NB4 (cell line): Measurements from ENCODE around the gene PHETA1.

ENCODE experiments used
- DNase-seq: peaks from one replicate; pipeline ENCODE4 v3.0.0; 2010; ENCODE audit warnings: low read depth
- H3K4me3 ChIP-seq: one replicate; pipeline ENCODE4 v1.5.1; 2011; ENCODE audit warnings: mild to moderate bottlenecking, low read depth, low read length, moderate library complexity
- CTCF ChIP-seq: IDR thresholded peaks from one replicate; pipeline ENCODE4 v1.5.1; 2012; ENCODE audit warnings: low read depth, low read length
- MAX ChIP-seq: IDR thresholded peaks from 2 replicates; pipeline ENCODE4 v1.6.1; 2011; ENCODE audit warnings: low read depth, low read length
- MYC ChIP-seq: IDR thresholded peaks from 2 replicates; pipeline ENCODE4 v1.6.1; 2011; ENCODE audit warnings: low read depth, low read length
- POLR2A ChIP-seq: IDR thresholded peaks from 2 replicates; pipeline ENCODE4 v1.6.1; 2011; ENCODE audit warnings: mild to moderate bottlenecking; ENCODE audit not compliant: insufficient read length; ENCODE audit errors: extremely low read depth

The PHETA1 gene

GRCh38 chr12:111368788-111369495 lies at the start of gene PHETA1:
PHETA1 (minus strand) TSS chr12:111369095; CDS start chr12:111363427, 5,668 bp downstream.
- TF ChIP-seq POLR2A (peak; percentile 57), CTCF (no peak), MYC (0 out of 2 replicates have a peak, but pooled peaks have one; percentile 29), MAX (peak; percentile 65)
- DNase-seq: peak; percentile 92

GRCh38 chr12:111418594-111418880 lies 49.6 kb upstream of the PHETA1 start:
- no peak overlapping the region for H3K4me3 ChIP-seq
- no peak for TF ChIP-seq MAX
- no peak for DNase-seq

More at GRCh38 chr12:111368788-111369495, at the start of gene PHETA1:
- H3K4me3 ChIP-seq: peak within 1 kb of the TSS; percentile 65

- DNase-seq: no peak
- H3K4me3 ChIP-seq: no peak overlapping the region
- TF ChIP-seq CTCF (no peak), MYC (no peak), POLR2A (no peak), MAX (no peak)
Observed at GRCh38 chr12:111417784-111418593, 49.1 kb upstream of the PHETA1 start.

- H3K4me3 ChIP-seq: no peak overlapping the region
- DNase-seq: no peak
- no peak for TF ChIP-seq CTCF
- TF ChIP-seq POLR2A: no peak
- no peak for TF ChIP-seq MYC
- no peak for TF ChIP-seq MAX
Observed at GRCh38 chr12:111417290-111417689, 48.4 kb upstream of the PHETA1 start.

- no peak for DNase-seq
- TF ChIP-seq POLR2A (no peak), MAX (no peak)
- no peak overlapping the region for H3K4me3 ChIP-seq
Observed at GRCh38 chr12:111414711-111415252, 45.9 kb upstream of the PHETA1 start.

GRCh38 chr12:111413442-111414086 lies 44.7 kb upstream of the PHETA1 start:
- no peak overlapping the region for H3K4me3 ChIP-seq
- TF ChIP-seq CTCF (no peak), MYC (no peak), POLR2A (no peak), MAX (no peak)
- DNase-seq: peak; percentile 54
